GM18519 (cell line): ENCODE results near the gene C3orf18.

Experiments
- ATAC-seq: cut with Tn5 transposase; IDR thresholded peaks from one replicate; pipeline ENCODE4 v1.9.1; 2021; ENCODE audit warnings: mild to moderate bottlenecking, moderate library complexity; ENCODE audit not compliant: unreplicated experiment, low FRiP score

C3orf18 gene

GRCh38 chr3:50581459-50581842 is 13.9 kb upstream of the C3orf18 start:
- no peak for ATAC-seq

DNA sequence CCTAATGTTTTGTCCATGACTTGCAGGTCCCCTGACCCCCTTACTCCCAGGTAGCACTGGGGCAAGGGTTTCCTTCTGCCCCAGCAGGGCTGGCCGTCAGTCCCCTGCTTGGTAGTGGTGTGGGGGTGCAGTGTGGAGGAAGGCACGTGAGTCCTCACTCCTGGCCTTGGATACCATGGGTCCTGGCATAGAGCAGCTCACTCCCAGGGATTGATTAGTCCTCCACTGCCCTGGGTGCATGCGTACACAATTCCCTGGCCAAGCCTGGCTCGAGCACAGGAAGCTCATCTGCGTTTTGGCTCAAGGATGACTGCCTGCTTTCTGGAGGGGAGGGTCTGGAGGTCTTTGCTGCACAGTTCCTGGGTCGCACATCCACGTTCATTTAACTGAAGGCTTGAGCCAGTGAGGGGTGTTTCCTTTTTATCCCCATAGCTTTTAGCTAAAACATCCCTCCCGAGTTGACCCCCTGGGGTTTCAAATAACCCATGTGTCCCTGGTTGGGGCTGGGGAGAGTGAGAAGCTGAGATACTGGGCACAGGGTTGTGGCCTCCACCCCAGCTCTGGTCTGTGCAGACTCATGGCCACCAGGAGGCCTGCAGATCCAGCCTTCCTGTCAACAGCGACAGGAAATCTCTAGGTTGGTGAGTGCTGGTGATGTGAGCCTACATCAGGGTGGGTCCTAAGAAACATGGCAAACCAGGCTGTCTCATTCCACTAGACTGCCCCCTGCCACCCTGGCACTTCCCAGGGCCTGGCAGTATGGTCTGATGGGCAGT is 13.3 kb upstream of the C3orf18 start:
- ATAC-seq: no peak

GRCh38 chr3:50577348-50577747 is 9.8 kb upstream of the C3orf18 start:
- ATAC-seq: no peak

GRCh38 chr3:50575372-50575771 is 7.8 kb upstream of the C3orf18 start:
- no peak for ATAC-seq

- ATAC-seq: no peak
These were observed 6.9 kb upstream of the C3orf18 start for GRCh38 chr3:50574444-50574831.

GRCh38 chr3:50573566-50574443 is 6.3 kb upstream of the C3orf18 start:
- ATAC-seq: no peak

DNA sequence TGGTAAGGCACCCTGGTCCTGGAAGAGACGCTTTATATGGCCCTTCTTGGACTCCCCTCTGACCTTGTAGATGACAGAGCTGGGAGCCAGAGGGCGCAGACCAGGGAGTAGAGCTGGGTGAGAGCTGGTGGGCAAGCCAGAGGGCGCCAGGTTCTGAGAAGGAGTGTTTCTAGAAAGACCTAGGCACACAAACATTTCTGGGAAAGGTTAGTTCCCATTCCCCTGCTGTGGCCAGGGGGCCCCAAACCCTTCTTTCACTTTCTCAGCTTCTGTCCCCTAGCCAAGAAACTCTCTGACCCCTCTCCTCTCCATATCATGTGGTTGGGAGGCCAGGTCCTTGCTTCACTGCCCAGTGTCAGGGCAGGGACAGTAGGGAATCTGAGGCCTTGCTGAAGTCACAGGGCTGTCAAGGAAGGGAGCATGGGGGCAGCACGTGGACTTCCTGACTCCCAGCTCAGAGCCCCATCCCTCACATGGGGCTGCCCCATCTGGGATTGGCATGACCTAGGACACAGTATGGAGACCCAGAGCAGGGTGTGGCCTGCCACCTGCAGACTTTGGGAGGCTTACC is 5.3 kb upstream of the C3orf18 start:
- no peak for ATAC-seq

DNA sequence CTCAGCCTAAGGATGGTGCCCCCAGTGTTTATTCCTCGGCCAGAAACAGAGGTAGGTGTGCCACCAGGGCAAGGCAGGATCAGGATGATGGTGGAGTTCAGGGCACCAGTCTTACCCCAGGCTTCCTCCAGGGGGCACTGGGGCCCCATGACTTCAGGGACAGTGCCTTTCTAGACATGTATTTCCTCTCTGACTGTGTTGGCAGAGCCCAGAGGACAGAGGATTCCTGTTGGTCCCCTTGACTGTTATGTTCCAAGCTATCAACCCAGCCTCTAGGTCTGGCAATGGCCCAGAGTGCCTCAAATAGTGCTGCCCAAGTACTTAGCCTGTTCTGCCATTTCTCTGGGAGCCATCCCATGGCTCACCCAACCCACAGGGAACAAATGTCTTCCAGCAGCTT is 4.6 kb upstream of the C3orf18 start:
- ATAC-seq: no peak

GRCh38 chr3:50571486-50571885 is 3.9 kb upstream of the C3orf18 start:
- no peak for ATAC-seq

DNA sequence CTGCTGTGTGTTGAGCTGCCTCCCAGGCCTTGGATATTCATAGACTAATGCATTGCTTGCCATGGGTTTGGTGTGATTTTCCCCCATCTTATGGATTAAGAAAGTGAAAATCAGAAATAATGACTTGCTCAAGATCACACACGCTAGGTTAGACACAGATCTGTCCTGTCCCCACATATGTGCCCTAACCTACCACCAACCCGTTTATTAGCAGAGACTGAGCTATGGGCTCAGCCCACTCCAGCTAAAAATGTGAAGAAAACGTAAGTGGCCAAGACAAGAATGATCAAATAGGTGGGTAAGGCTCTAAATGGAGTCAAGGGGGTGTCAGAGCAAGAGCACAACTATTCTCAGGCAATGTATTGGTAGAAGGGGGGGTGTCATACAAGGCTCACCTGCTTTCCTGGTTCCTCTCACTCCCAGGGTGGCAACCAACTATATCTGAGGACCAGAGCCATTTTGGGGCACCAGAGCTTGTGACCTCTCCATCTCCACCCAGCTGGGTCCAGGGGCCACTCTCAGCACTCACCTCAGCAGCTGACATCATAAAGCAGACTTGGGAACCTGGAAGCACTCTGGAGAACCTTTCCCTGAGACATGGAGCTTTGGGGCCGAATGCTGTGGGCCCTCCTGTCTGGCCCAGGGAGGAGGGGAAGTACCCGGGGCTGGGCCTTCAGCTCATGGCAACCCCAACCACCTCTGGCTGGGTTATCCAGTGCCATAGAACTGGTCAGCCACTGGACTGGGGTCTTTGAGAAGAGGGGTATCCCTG is 3.1 kb upstream of the C3orf18 start:
- ATAC-seq: no peak

- peak; percentile 35 for ATAC-seq
These were observed 1.6 kb upstream of the C3orf18 start, which contains the start of gene HEMK1 for GRCh38 chr3:50568947-50569749. HEMK1 (plus strand) TSS chr3:50569522; CDS start chr3:50571105, 1,583 bp downstream.

DNA sequence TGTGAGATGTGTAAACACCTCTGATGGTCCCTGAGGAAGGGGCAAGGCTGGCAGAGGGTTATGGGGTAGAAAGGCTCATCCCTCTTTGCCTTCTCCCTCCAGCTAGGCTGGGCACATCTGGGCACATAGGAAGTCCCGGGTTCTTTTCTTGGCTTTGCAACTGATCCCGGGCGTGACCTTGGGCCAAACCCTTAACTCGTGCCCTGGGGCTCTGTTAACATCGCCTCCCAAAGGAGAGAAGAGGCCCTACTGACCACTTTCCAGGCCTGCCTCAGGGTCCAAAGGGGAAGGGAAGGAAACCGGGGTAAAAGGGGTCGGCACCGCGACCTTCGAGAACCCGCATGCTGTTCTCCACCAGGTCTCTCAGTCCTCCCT is 549 bp downstream of the C3orf18 start:
- ATAC-seq: no peak

- no peak for ATAC-seq
These were observed 3.2 kb downstream of the C3orf18 start for GRCh38 chr3:50564321-50564720.

DNA sequence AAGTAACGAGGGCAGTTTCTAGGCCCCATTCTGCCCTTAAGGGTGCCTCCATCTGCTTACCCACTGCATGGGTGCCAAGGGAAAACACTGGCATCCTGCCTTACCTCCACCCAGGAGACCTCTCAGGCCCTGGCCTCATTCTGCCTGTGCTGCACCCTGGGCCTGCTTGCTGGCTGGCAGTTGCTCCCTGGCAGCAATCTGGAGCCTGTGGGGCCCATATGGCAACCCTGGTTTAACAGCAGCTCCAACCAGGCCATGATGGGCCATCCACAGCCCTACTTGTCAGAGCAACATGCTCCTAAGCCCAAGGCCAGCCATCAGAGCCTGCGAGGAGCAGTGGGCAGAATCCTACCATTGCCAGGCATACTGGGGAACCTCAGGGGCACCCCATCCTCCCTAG is 3.7 kb downstream of the C3orf18 start:
- ATAC-seq: no peak

- no peak for ATAC-seq
These were observed 4.7 kb downstream of the C3orf18 start for GRCh38 chr3:50562861-50563260.

DNA sequence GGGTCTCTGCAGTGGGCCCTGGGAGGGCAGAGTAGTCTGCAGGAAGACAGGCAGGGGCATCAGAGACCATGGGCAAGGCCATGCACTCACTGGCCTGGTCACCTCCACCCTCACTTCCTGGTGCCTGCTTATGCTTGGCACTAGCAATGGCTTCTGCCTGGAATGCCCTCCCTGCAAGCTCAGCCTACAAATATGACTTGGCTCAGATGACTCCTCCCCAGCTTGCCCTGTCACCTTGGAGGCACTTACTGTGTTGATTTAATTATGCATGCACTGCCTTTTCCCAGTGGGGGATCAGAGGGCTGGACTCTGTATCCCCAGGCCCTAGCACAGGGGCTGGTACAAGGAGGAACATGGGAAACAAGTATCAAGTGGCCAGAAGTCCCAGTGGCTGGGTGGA is 7.8 kb downstream of the C3orf18 start:
- ATAC-seq: no peak

GRCh38 chr3:50557915-50558314 is 9.6 kb downstream of the C3orf18 start:
- ATAC-seq: no peak

GRCh38 chr3:50557106-50557505 is 10.4 kb downstream of the C3orf18 start:
- no peak for ATAC-seq

- no peak for ATAC-seq
These were observed 13.0 kb downstream of the C3orf18 start for GRCh38 chr3:50554553-50554952.

DNA sequence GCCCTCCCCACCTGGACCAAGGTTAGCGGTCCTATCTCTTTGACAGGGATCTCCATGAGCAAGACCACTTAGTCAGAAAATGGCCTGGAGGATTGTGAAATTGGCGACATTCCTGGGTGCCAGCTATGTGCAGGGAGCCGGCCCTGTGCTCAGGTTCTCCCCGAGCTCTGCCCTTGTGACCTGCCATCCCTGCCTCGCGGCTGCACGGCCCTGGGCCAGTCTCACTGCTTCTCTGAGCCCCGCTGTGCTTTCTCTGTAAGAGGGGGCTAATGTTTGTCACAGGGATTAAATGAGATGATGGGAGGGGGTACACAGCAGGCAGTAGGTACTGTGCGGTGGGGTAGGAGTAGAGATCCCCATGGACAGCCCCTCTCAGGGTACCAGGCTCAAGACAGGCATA is 14.9 kb downstream of the C3orf18 start:
- ATAC-seq: no peak
